ENCODE data around the gene GZF1.

Gene GZF1

GRCh38 chr20:23414526-23415188 lies 52.7 kb downstream of the GZF1 start:
- Histone ChIP-seq H3K27ac (ENCODE audit: low read length) (no peak overlapping the region), H3K4me2 (ENCODE audit: low read length) (no peak overlapping the region), H3K27me3 (ENCODE audit: low read depth, low read length) (no peaks in the 10 kb centered on the region), H2AFZ (ENCODE audit: low read depth, low read length) (no peak overlapping the region), H3K9ac (ENCODE audit: low read length) (no peak overlapping the region), H3K4me3 (ENCODE audit: low read length) (no peak overlapping the region), H3K79me2 (ENCODE audit: low read length) (peaks cover 39% of the 10 kb centered on the region), H4K20me1 (ENCODE audit: insufficient read depth, low read length) (peaks cover 13% of the 10 kb centered on the region; the same call in 1 of the 2 replicates), H3K36me3 (replicated peaks; ENCODE audit: low read depth, low read length) (no peaks in the 10 kb centered on the region), H3K4me1 (ENCODE audit: low read length) (peaks cover 3% of the 10 kb centered on the region), H3K9me3 (ENCODE audit: insufficient read depth, low read length) (no peaks in the 10 kb centered on the region)
- TF ChIP-seq CTCF (IDR thresholded peaks at IDR 0.05; ENCODE audit: low read depth, low read length) (no peak), EZH2phosphoT487 (IDR thresholded peaks at IDR 0.05; ENCODE audit: low read depth) (no peak)

GRCh38 chr20:23415555-23415954 lies 53.6 kb downstream of the GZF1 start:
- H3K79me2 ChIP-seq (ENCODE audit: low read length), result peaks cover 38% of the 10 kb centered on the region
- peaks cover 18% of the 10 kb centered on the region; the same call in 1 of the 2 replicates for H4K20me1 ChIP-seq (ENCODE audit: insufficient read depth, low read length)
- no peak overlapping the region for H3K4me3 ChIP-seq (ENCODE audit: low read length)
- no peak overlapping the region for H3K27ac ChIP-seq (ENCODE audit: low read length)
- H3K9me3 ChIP-seq (ENCODE audit: insufficient read depth, low read length), result no peaks in the 10 kb centered on the region
- peaks cover 9% of the 10 kb centered on the region for H3K4me1 ChIP-seq (ENCODE audit: low read length)
- TF ChIP-seq EZH2phosphoT487 (IDR thresholded peaks at IDR 0.05; ENCODE audit: low read depth) (no peak), CTCF (IDR thresholded peaks at IDR 0.05; ENCODE audit: low read depth, low read length) (no peak)
- no peak overlapping the region for H3K9ac ChIP-seq (ENCODE audit: low read length)
- no peak overlapping the region for H2AFZ ChIP-seq (ENCODE audit: low read depth, low read length)
- H3K27me3 ChIP-seq (ENCODE audit: low read depth, low read length), result no peaks in the 10 kb centered on the region
- no peak overlapping the region for H3K4me2 ChIP-seq (ENCODE audit: low read length)
- H3K36me3 ChIP-seq (replicated peaks; ENCODE audit: low read depth, low read length), result no peaks in the 10 kb centered on the region

GRCh38 chr20:23415959-23416583 lies 54.1 kb downstream of the GZF1 start:
- H3K4me3 ChIP-seq (ENCODE audit: low read length), result no peak overlapping the region
- no peak overlapping the region for H3K4me2 ChIP-seq (ENCODE audit: low read length)
- peaks cover 38% of the 10 kb centered on the region for H3K79me2 ChIP-seq (ENCODE audit: low read length)
- no peaks in the 10 kb centered on the region for H3K36me3 ChIP-seq (replicated peaks; ENCODE audit: low read depth, low read length)
- no peaks in the 10 kb centered on the region for H3K27me3 ChIP-seq (ENCODE audit: low read depth, low read length)
- H3K4me1 ChIP-seq (ENCODE audit: low read length), result peaks cover 9% of the 10 kb centered on the region
- H3K27ac ChIP-seq (ENCODE audit: low read length), result no peak overlapping the region
- H4K20me1 ChIP-seq (ENCODE audit: insufficient read depth, low read length), result peaks cover 18% of the 10 kb centered on the region; the same call in 1 of the 2 replicates
- TF ChIP-seq EZH2phosphoT487 (IDR thresholded peaks at IDR 0.05; ENCODE audit: low read depth) (no peak), CTCF (IDR thresholded peaks at IDR 0.05; ENCODE audit: low read depth, low read length) (no peak)
- no peak overlapping the region for H3K9ac ChIP-seq (ENCODE audit: low read length)
- no peaks in the 10 kb centered on the region for H3K9me3 ChIP-seq (ENCODE audit: insufficient read depth, low read length)
- no peak overlapping the region for H2AFZ ChIP-seq (ENCODE audit: low read depth, low read length)

GRCh38 chr20:23417861-23418260 lies 55.9 kb downstream of the GZF1 start:
- TF ChIP-seq EZH2phosphoT487 (IDR thresholded peaks at IDR 0.05; ENCODE audit: low read depth) (no peak), CTCF (IDR thresholded peaks at IDR 0.05; ENCODE audit: low read depth, low read length) (no peak)
- no peak overlapping the region for H3K9ac ChIP-seq (ENCODE audit: low read length)
- no peak overlapping the region for H3K4me2 ChIP-seq (ENCODE audit: low read length)
- H4K20me1 ChIP-seq (ENCODE audit: insufficient read depth, low read length), result peaks cover 13% of the 10 kb centered on the region; the same call in 1 of the 2 replicates
- no peaks in the 10 kb centered on the region for H3K27me3 ChIP-seq (ENCODE audit: low read depth, low read length)
- peaks cover 26% of the 10 kb centered on the region for H3K79me2 ChIP-seq (ENCODE audit: low read length)
- H3K4me1 ChIP-seq (ENCODE audit: low read length), result peaks cover 14% of the 10 kb centered on the region
- no peak overlapping the region for H3K27ac ChIP-seq (ENCODE audit: low read length)
- H3K36me3 ChIP-seq (replicated peaks; ENCODE audit: low read depth, low read length), result no peaks in the 10 kb centered on the region
- H2AFZ ChIP-seq (ENCODE audit: low read depth, low read length), result no peak overlapping the region
- H3K9me3 ChIP-seq (ENCODE audit: insufficient read depth, low read length), result no peaks in the 10 kb centered on the region
- no peak overlapping the region for H3K4me3 ChIP-seq (ENCODE audit: low read length)
